HepG2 (cell line): ENCODE measurements around the gene C20orf202. TPM values are rescaled to one million over a fixed set of nuclear protein-coding genes. Genes with fewer than 3 reads are reported as not detected.

ENCODE experiments used
- CBX5 ChIP-seq: sonication (generic); formaldehyde crosslinking; IDR thresholded peaks from 2 replicates; pipeline ENCODE4 v1.4.0; 2020; ENCODE audit warnings: missing genetic modification reagents, borderline replicate concordance
- ELF3 ChIP-seq: IDR thresholded peaks from 2 replicates; pipeline ENCODE4 v1.6.1; 2016; ENCODE audit warnings: missing genetic modification reagents, missing compliant biosample characterization
- ERF ChIP-seq: IDR thresholded peaks from 2 replicates; pipeline ENCODE4 v1.6.1; 2018; ENCODE audit warnings: missing biosample characterization, missing genetic modification reagents
- GLI4 ChIP-seq: sonication (generic); formaldehyde crosslinking; IDR thresholded peaks from 2 replicates; pipeline ENCODE4 v1.5.1; 2020; ENCODE audit warnings: missing genetic modification reagents, mild to moderate bottlenecking, moderate library complexity, borderline replicate concordance
- HNRNPLL ChIP-seq: fragments of 200-400 bp; formaldehyde crosslinking; IDR thresholded peaks from 2 replicates; pipeline ENCODE4 v1.6.1; 2017; ENCODE audit warnings: mild to moderate bottlenecking, low read depth, low read length; ENCODE audit not compliant: poor library complexity, severe bottlenecking
- MIER2 ChIP-seq: IDR thresholded peaks from 2 replicates; pipeline ENCODE4 v1.6.1; 2016; ENCODE audit warnings: missing biosample characterization, missing genetic modification reagents
- SCMH1 ChIP-seq: sonication (generic); formaldehyde crosslinking; IDR thresholded peaks from 2 replicates; pipeline ENCODE4 v1.9.0; 2021; ENCODE audit warnings: missing genetic modification reagents, mild to moderate bottlenecking, borderline replicate concordance
- SNAI1 ChIP-seq: sonication (generic); formaldehyde crosslinking; IDR thresholded peaks from 2 replicates; pipeline ENCODE4 v1.5.0; 2020; ENCODE audit warnings: mild to moderate bottlenecking, missing genetic modification reagents, borderline replicate concordance
- SRSF4 ChIP-seq: fragments of 200-400 bp; formaldehyde crosslinking; IDR thresholded peaks from one replicate; pipeline ENCODE4 v1.6.1; 2018; ENCODE audit warnings: mild to moderate bottlenecking, low read depth, low read length, moderate library complexity; ENCODE audit not compliant: poor library complexity, severe bottlenecking
- ZBTB42 ChIP-seq: sonication (generic); formaldehyde crosslinking; IDR thresholded peaks from 2 replicates; pipeline ENCODE4 v1.5.0; 2020; ENCODE audit warnings: mild to moderate bottlenecking, missing genetic modification reagents
- ZBTB7A ChIP-seq: sonication (generic); formaldehyde crosslinking; IDR thresholded peaks from 2 replicates; pipeline ENCODE4 v1.8.0; 2022; ENCODE audit warnings: mild to moderate bottlenecking, missing genetic modification reagents
- ZNF138 ChIP-seq: sonication (generic); formaldehyde crosslinking; IDR thresholded peaks from 2 replicates; pipeline ENCODE4 v1.5.0; 2020; ENCODE audit warnings: mild to moderate bottlenecking, low read depth, missing genetic modification reagents
- ZNF253 ChIP-seq: sonication (generic); formaldehyde crosslinking; IDR thresholded peaks from 2 replicates; pipeline ENCODE4 v1.8.0; 2022; ENCODE audit warnings: mild to moderate bottlenecking, missing genetic modification reagents, borderline replicate concordance
- ZNF484 ChIP-seq: sonication (generic); formaldehyde crosslinking; IDR thresholded peaks from 2 replicates; pipeline ENCODE4 v1.5.1; 2020; ENCODE audit warnings: mild to moderate bottlenecking, low read depth, missing genetic modification reagents, borderline replicate concordance
- ZNF556 ChIP-seq: sonication (generic); formaldehyde crosslinking; IDR thresholded peaks from 2 replicates; pipeline ENCODE4 v1.4.0; 2020; ENCODE audit warnings: mild to moderate bottlenecking, missing genetic modification reagents, borderline replicate concordance
- ZNF598 ChIP-seq: sonication (generic); formaldehyde crosslinking; IDR thresholded peaks from 2 replicates; pipeline ENCODE4 v1.5.1; 2020; ENCODE audit warnings: mild to moderate bottlenecking, missing genetic modification reagents, borderline replicate concordance
- ZNF616 ChIP-seq: sonication (generic); formaldehyde crosslinking; IDR thresholded peaks from 2 replicates; pipeline ENCODE4 v1.5.0; 2020; ENCODE audit warnings: low read depth, mild to moderate bottlenecking, missing genetic modification reagents
- ZNF746 ChIP-seq: sonication (generic); formaldehyde crosslinking; IDR thresholded peaks from 2 replicates; pipeline ENCODE4 v1.8.0; 2022; ENCODE audit warnings: mild to moderate bottlenecking, missing genetic modification reagents
- ZNF768 ChIP-seq: sonication (generic); formaldehyde crosslinking; IDR thresholded peaks from 2 replicates; pipeline ENCODE4 v1.4.0; 2020; ENCODE audit warnings: missing genetic modification reagents
- ZSCAN21 ChIP-seq: sonication (generic); formaldehyde crosslinking; IDR thresholded peaks from 2 replicates; pipeline ENCODE4 v1.8.0; 2022; ENCODE audit warnings: mild to moderate bottlenecking, missing genetic modification reagents, moderate library complexity, borderline replicate concordance
- polyA plus RNA-seq, 8 experiments: library from polyadenylated mRNA; depleted of rRNA in 3 of 8; stranded (reverse) in 7 of 8; unstranded in 1 of 8; fragments of >200 nt; fragmentation: Illumina TruSeq in 4 of 8; extraction: Trizol in 4 of 8; gene quantifications; 2 replicates each; pipeline versions ENCODE4 v1.2.1 to v1.2.3, GENCODE V29; 2011 to 2016; ENCODE audit warnings: low read depth in 4 of 8, missing spikeins in 1 of 8, mixed read lengths in 1 of 8; ENCODE audit not compliant: insufficient read depth in 1 of 8
- total RNA-seq, 5 experiments: library from RNA; depleted of rRNA; stranded (reverse); fragments of >200 nt; fragmentation: Illumina TruSeq; extraction: Trizol; gene quantifications; 2 replicates each; pipeline ENCODE4 v1.2.3, GENCODE V29; 2016; ENCODE audit warnings: low read depth in 1 of 5
- TF ChIP-seq, protein P1 (sequence below): sonication (generic); formaldehyde crosslinking; IDR thresholded peaks from 2 replicates; pipeline ENCODE4 v1.8.1; 2023; ENCODE audit warnings: mild to moderate bottlenecking, missing genetic modification reagents, borderline replicate concordance
- TF ChIP-seq, protein P2 (sequence below): IDR thresholded peaks from 2 replicates; pipeline ENCODE4 v1.6.1; 2018; ENCODE audit warnings: missing genetic modification reagents
- TF ChIP-seq, protein P3 (sequence below): sonication (generic); formaldehyde crosslinking; conservative IDR thresholded peaks from 2 replicates; pipeline ENCODE4 v1.4.0; 2020; ENCODE audit warnings: missing genetic modification reagents
- TF ChIP-seq, protein P4 (sequence below): sonication (generic); formaldehyde crosslinking; IDR thresholded peaks from 2 replicates; pipeline ENCODE4 v1.4.0; 2020; ENCODE audit warnings: missing genetic modification reagents, borderline replicate concordance

The C20orf202 gene
- total and polyA plus RNA-seq, 2 of the 13 experiments (the other 11 are each of a cell fraction or from before 2014, with no cell fraction given), result 0.20 to 1.2 TPM

DNA sequence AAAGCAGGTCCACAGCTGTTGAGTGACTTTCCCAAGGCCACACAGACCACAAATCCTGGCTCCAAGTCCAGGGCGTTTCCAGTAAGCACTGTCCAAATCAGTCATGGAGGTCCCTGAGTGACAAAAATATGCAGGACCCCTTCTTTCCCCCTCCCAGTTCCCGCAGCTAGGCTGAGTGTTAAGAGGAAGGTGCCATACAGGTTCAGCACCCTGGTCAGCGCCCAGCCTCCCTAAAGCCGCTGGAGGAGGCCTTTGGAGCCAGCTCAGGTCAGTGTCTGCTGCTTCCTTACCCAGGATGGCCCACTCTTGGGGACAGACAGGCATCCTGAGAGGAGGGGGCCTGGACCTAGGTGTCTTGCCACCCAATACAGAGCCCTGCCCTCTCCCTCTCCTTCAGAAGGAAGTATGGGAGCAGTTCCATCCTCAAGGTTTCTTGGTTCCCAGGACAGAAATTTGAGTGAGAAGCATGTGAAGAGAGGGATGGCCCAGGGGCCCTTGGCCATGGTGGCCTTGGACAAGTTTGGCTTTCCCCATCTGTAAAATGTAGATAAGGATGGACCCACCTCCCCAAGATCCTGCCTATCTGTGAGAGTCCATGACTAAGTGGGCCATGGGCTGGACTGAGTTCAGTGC lies 31.7 kb upstream of the C20orf202 start (continued):
- TF ChIP-seq ZNF616 (CRISPR knock-in tag), result 0 out of 2 replicates have a peak, but pooled peaks have one; percentile 58
- TF ChIP-seq ZBTB7A, result 0 out of 2 replicates have a peak, but pooled peaks have one; percentile 65
- 0 out of 2 replicates have a peak, but pooled peaks have one; percentile 24 for TF ChIP-seq ZNF598 (CRISPR knock-in tag)
- TF ChIP-seq, protein P1, sequence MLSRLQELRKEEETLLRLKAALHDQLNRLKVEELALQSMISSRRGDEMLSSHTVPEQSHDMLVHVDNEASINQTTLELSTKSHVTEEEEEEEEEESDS (CRISPR knock-in tag), result 0 out of 2 replicates have a peak, but pooled peaks have one; percentile 22
- TF ChIP-seq, protein P2, sequence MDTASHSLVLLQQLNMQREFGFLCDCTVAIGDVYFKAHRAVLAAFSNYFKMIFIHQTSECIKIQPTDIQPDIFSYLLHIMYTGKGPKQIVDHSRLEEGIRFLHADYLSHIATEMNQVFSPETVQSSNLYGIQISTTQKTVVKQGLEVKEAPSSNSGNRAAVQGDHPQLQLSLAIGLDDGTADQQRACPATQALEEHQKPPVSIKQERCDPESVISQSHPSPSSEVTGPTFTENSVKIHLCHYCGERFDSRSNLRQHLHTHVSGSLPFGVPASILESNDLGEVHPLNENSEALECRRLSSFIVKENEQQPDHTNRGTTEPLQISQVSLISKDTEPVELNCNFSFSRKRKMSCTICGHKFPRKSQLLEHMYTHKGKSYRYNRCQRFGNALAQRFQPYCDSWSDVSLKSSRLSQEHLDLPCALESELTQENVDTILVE, result 0 out of 2 replicates have a peak, but pooled peaks have one; percentile 36
- TF ChIP-seq CBX5 (CRISPR knock-in tag), result 0 out of 2 replicates have a peak, but pooled peaks have one; percentile 43
- peak; percentile 29; the same call in 1 of the 2 replicates for TF ChIP-seq ZNF768 (CRISPR knock-in tag)
- no peak for TF ChIP-seq SRSF4
- TF ChIP-seq ELF3 (CRISPR knock-in tag), result 0 out of 2 replicates have a peak, but pooled peaks have one; percentile 25
- peak; percentile 64; the same call in 1 of the 2 replicates for TF ChIP-seq ERF
- TF ChIP-seq SNAI1 (CRISPR knock-in tag), result 0 out of 2 replicates have a peak, but pooled peaks have one; percentile 26
- TF ChIP-seq ZNF556 (CRISPR knock-in tag), result 0 out of 2 replicates have a peak, but pooled peaks have one; percentile 44
- TF ChIP-seq, protein P3, sequence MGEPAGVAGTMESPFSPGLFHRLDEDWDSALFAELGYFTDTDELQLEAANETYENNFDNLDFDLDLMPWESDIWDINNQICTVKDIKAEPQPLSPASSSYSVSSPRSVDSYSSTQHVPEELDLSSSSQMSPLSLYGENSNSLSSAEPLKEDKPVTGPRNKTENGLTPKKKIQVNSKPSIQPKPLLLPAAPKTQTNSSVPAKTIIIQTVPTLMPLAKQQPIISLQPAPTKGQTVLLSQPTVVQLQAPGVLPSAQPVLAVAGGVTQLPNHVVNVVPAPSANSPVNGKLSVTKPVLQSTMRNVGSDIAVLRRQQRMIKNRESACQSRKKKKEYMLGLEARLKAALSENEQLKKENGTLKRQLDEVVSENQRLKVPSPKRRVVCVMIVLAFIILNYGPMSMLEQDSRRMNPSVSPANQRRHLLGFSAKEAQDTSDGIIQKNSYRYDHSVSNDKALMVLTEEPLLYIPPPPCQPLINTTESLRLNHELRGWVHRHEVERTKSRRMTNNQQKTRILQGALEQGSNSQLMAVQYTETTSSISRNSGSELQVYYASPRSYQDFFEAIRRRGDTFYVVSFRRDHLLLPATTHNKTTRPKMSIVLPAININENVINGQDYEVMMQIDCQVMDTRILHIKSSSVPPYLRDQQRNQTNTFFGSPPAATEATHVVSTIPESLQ, result 0 out of 2 replicates have a peak, but pooled peaks have one; percentile 59
- TF ChIP-seq SCMH1 (CRISPR knock-in tag), result no peak
- TF ChIP-seq ZNF746 (CRISPR knock-in tag), result 0 out of 2 replicates have a peak, but pooled peaks have one; percentile 43
- TF ChIP-seq ZNF484 (CRISPR knock-in tag), result no peak
- TF ChIP-seq GLI4, result 0 out of 2 replicates have a peak, but pooled peaks have one; percentile 64
- peak; percentile 64; the same call in 1 of the 2 replicates for TF ChIP-seq ZSCAN21 (CRISPR knock-in tag)
- TF ChIP-seq ZNF253 (CRISPR knock-in tag), result peak; percentile 74; the same call in 1 of the 2 replicates
- no peak for TF ChIP-seq HNRNPLL
- TF ChIP-seq MIER2, result peak; percentile 97
- 0 out of 2 replicates have a peak, but pooled peaks have one; percentile 69 for TF ChIP-seq ZBTB42 (CRISPR knock-in tag)
- TF ChIP-seq, protein P4, sequence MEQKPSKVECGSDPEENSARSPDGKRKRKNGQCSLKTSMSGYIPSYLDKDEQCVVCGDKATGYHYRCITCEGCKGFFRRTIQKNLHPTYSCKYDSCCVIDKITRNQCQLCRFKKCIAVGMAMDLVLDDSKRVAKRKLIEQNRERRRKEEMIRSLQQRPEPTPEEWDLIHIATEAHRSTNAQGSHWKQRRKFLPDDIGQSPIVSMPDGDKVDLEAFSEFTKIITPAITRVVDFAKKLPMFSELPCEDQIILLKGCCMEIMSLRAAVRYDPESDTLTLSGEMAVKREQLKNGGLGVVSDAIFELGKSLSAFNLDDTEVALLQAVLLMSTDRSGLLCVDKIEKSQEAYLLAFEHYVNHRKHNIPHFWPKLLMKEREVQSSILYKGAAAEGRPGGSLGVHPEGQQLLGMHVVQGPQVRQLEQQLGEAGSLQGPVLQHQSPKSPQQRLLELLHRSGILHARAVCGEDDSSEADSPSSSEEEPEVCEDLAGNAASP (CRISPR knock-in tag), result no peak
- TF ChIP-seq ZNF138 (CRISPR knock-in tag), result peak; percentile 84; the same call in 1 of the 2 replicates
